ENCODE measurements around the gene KLF1.

The KLF1 gene

DNA sequence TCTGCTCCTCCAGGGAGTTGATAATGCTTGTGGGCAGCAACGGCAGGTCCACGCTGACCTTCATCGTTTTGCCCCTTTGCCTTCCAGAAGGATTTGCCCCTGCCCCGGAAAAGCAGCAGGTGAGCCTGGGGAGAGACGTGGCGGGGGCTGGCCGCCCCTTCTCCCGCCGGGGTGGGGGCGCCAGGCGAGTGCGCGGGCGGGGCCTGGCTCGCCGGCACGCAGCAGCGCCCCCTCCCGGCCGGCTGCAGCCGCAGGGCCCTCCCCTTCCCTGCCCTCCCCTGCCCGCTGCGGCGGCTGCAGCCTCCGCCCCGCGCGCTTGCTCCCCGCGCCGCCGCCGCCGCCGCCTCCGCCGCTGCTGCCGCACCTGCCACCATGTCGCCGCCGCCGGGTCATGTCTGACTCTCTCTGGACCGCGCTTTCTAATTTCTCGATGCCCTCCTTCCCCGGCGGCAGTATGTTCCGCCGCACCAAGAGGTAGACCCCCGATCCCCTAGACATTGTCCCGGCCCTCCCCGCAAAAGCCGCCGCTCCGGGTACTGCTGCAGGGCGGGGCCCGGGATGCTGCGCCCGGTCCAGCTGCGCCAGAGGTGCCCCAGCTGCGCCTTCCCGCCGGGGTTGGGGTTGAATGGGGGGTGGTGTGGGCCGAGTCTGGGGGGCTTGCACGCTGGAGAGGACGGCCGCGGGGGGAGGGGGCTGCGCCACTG is 48.7 kb downstream of the KLF1 start, which contains the start of gene MAST1:
TSS of gene MAST1 (plus strand) at position 334 of the 704 bp plus-strand sequence. CDS start at position 392, 58 bp downstream.
- peak; percentile 70 for DNase-seq (ENCODE audit: low spot score)

DNA sequence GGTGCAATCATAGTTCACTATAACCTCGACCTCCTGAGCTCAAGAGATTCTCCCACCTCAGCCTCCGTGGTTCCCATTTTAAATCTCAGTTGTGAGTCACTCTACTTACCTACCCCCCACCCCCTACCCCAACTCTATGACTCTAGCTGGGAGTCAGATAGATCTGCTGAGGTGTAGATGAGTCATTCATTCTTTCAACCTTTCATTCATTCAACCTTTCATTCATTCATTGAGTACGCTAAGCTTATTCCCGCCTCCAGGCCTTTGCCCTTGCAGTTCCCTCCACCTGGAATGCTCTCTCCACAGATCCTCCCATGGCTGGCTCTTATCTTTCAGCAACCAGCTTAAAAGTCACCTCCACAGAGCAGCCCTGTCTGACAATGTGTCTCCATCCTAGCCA is 49.8 kb downstream of the KLF1 start:
- no peak for DNase-seq (ENCODE audit: low spot score)

DNA sequence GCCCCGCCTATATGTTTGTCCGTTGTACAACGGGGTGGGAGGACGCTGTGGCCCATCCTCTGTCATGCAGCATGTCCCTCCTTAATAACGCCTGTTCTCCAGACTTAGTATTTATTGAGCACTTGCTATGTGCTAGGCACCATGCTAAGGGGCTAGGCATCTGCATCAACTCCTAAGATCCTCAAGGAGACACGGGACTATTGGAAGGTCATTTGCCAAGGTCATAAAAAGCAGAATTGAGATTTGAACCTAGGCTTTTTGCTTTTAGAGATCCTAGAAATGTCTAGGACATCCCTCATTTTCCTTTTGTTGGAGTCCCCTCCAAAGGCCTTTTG is 50.5 kb downstream of the KLF1 start:
- DNase-seq (ENCODE audit: low spot score), result no peak

DNA sequence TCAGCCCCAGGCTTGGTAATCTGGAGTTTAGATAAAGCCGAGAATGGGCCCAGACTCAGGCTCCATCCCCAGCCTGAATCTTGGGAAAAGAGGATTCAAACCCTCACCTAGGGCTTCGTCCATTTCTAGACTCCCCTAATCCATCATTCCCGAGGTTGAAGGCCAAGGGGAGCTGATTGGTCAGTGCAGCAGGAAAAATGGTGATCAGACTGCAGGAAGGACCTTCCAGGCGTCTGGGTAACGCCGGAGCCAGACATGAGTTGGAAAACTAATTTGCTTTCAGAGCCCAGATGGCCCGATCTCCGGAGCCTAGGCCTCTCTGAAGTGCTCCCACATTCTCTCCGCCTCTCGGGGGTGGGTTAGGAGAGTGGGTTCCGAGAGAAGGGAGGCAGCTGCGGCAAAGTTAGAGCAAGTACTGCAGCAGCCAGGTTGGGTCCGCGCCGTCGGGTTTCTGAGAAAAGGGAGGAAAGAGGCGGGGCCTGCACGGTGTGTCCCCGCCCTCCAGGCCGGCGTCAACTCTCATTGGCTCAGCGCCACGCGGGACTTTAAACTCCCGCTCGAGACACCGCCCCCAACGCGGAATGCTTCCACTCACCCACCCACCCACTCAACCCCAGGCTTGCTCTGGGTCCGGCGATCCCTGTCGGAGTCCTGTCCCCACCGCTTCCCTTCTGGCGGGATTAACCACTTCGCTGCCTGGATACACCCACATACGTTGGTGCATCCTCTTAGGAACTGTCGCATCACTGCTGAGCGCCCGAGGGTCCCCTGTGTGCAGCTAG is 51.8 kb downstream of the KLF1 start:
- DNase-seq (ENCODE audit: low spot score), result no peak

DNA sequence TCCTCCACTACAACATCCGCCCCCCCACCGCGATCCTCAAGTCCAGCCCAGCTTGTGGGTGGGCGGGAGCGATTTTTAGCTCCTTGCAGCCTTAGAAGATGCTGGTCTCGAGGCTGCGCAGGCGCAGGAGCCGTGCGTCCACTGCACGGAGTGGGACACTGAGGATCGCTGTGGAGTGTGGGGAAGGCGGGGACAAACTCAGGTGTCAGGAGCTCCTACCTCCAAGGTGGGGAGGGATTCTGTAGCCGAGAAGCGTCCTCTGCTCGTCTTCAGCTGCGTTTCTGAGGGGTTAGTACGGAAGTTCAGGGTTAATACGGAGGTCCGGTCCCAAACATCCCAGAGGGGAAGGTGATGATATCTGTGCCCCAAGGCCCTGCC is 52.4 kb downstream of the KLF1 start, which contains the start of gene RTBDN:
TSS of gene RTBDN (minus strand) at position 14 of the 378 bp plus-strand sequence. CDS start 4,600 bp downstream, outside the sequence.
- DNase-seq (ENCODE audit: low spot score), result no peak

Data from Ammon's horn (tissue), 1 donor.